NCI-H2081 (cell line): Measurements from ENCODE around the gene TIGD7.

ENCODE experiments used
- DNase-seq, 2 experiments: peaks; one replicate each; lab custom pipeline; 2025; lab: John Stamatoyannopoulos, UW

Gene TIGD7, protein sequence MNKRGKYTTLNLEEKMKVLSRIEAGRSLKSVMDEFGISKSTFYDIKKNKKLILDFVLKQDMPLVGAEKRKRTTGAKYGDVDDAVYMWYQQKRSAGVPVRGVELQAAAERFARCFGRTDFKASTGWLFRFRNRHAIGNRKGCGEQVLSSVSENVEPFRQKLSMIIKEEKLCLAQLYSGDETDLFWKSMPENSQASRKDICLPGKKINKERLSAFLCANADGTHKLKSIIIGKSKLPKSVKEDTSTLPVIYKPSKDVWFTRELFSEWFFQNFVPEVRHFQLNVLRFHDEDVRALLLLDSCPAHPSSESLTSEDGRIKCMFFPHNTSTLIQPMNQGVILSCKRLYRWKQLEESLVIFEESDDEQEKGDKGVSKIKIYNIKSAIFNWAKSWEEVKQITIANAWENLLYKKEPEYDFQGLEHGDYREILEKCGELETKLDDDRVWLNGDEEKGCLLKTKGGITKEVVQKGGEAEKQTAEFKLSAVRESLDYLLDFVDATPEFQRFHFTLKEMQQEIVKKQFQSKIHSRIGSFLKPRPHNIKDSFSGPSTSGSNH

DNA sequence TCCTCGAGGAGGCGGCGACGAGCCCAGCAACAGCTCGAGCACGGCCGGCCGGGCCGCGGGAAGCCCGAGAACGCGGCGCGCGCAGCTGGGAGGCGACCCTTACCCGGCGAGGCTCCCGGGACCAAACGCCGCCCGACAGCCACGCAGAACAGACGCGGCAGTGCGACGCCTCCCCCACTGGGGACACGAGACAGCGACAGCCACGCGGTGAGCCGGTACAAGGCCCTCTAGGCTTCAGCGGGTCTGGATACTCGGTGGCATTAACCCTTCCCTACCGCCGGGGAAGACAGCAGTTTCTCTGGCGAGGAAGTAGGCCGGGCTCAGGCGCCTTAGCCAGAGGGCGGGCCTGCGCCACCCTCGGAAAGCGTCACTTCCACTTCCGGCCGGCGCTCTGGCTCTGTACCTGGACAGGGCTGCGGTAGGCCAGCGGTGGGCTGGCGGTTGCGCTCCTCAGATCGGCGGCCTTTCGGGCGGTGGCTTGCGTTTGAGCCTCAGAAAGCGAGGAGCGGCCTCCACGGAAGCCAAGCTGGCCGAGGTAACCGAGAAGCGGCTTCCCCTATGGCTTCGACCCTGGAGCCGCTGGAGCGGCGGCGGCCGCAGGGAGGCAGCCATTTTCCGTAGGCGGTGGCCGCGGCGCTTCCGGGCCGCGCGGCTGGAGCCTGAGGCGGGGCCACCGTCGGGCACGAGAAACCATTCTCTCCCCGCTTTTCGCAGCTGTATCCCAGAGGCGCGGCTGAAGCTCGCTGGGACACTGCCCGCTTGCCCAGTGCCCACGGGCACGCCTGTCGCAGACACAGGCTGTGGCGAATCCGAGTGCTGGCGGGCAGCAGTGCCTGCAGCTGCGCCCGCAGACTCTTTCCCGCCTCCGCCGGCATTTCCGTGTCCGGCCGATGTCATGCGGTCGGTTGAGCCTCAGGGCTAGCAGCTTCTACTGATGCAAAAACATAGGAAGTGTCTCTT is at the start of gene TIGD7, which contains the start of gene ZNF75A:
TSS of gene TIGD7 (minus strand) at position 322 of the 960 bp plus-strand sequence. CDS start 4,816 bp downstream, outside the sequence.
TSS of gene ZNF75A (plus strand) at position 389 of the 960 bp plus-strand sequence. CDS start 2,932 bp downstream, outside the sequence.
- DNase-seq: peak; percentile 85 to 91

DNA sequence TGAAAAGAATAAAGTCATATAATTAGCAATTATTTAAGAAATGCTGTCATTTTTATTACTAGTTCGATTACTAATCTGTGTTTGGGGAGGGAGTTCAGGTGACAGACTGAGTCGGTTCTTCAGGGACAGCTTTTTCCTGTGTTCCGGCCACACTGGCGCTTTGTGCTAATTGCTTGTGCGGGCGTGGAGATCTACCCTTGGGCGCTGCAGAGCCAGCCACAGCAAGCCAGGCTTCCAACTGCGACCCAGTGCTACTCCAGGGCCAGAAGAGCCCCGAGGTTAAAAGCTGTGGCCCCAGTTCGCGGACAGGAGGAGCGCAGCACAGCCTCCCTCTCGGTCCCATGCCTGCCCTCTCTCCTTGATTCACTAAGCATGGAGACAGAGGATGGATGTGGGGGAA is 43.9 kb upstream of the TIGD7 start:
- DNase-seq: no peak

DNA sequence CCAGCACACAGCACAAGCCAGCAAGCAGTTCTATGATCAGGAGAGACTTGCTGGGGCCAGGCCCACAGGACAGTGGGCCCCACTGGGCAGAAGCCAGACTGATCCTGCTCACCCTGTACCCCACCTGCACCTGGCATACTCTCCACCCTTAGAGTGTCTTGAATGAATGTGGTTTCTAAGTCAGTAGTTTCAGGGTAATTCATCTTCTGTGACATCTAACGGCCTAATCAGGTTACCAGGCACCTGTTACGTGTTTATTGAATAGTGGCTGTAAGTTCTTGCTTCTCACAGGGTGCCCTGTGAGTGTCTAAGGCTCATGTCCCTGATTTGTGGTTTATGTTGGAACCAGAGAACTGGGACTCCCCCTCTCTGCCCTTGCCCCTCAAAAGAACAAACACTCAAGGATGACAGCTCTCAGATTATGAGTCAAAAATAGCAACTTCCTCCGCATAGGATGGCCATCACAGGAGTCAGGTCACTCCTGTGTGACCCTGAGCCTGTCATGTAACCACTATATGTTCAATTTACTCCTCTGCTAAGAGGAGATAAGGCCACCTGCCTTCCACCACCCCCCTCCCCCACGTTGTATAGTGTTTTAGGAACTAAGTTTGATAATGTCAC is 43.4 kb upstream of the TIGD7 start:
- no peak for DNase-seq

DNA sequence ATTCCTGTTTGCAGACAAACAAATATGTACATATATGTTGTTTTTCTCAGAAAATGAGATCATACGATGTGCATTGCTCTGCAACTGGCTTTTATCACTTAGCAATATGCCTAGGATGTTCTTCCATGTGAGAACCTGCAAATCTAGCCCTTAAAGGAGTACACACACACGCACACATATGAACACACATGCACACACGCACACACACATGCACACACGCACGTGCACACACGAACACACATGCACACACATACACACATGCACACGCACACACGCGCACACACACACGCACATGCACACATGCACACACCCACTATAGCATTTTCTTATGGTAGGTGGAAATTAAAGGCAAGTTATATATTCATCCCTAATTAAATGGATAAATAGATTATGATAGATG is 42.4 kb upstream of the TIGD7 start:
- no peak for DNase-seq

DNA sequence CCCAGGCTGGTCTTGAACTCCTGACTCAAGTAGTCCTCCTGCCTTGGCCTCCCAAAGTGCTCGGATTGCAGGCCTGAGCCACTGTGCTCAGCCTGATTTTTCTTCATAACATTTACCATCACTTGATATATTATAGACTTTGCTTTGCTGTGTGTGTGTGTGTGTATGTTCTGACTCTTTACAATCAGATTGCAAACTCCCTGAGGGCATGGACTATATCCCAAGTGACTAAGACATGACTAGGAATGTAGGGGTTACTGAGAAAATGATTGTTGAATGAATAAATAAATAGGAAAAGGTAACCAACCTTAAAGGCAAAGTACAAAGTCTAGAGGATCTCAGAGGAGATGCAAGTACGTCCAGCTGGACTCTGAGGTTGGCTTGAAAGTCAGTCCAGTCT is 40.8 kb upstream of the TIGD7 start:
- DNase-seq: no peak

DNA sequence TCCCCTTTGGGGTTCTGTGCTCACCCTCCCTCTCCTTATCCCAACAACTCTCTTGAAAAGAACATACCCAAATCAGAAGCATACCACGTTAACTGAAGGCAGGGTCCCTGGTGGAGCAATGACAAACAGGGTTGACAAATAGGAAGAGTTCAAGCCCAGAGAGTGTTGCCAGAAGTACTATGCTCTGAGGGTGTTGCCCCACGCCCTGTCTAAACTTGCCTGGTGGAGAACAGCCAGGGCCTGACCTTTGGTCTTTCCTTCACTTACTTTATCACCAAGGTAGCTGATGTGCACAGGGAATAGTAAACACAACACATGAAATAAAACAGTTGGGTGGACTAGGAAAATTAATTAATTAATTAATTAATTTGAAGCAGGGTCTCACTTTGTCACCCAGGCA is 23.4 kb upstream of the TIGD7 start:
- DNase-seq: no peak

DNA sequence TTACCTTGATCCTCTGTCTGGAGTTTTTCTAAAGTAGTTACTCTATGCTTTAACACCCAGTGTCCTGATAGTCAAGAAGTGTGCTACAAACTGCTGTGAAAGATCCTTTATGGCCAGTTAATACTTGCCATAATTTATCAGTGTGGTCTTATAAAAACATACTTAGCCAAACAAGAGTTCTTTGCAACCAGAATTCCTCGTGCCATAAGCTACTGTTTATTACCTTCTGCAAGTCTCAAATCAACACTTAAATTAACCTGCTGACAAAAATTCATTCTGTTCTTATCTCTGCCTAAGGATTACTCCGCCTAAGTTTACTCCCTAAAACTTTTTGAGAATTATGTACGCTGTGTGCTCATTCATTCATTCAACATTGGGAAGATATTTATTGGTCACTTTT is 22.9 kb upstream of the TIGD7 start:
- DNase-seq: no peak

DNA sequence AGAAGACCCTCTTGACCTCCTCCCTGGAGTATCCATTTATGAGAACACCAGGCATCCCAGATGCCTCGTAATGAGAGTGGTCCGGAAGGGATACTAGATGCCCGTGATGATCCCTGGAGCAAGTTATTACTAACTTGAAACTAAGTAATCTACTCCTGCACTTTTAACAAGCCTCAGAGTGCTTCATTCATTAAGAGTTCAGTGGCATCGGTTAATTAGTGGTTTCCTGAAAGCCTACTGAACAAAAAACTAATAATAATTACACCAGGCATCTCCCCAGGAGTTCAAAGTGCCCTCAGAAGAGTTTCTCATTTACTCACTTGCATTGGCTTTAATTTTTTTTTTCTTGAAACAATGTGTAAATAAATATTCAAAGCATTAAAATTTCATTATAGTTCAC is 22.3 kb upstream of the TIGD7 start:
- no peak for DNase-seq

DNA sequence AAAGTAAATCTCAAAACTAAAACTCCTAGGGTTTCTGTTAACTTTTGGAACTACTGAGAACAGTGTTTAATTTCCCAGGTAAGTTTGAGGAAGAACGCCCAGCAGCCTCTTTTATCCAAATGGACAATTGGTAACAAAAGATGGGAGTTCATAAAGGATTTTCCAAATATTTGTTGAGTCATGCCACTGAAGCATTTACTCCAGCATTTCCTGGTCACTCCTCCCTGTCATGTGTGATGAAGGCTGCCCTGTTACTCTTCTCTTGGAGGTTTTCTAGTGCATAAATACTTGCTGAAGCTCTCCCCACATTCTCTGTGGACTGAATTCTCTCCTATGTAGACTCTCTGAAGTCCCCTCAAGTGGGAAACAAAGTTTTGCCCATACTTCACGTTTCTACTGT is 16.6 kb upstream of the TIGD7 start:
- no peak for DNase-seq

DNA sequence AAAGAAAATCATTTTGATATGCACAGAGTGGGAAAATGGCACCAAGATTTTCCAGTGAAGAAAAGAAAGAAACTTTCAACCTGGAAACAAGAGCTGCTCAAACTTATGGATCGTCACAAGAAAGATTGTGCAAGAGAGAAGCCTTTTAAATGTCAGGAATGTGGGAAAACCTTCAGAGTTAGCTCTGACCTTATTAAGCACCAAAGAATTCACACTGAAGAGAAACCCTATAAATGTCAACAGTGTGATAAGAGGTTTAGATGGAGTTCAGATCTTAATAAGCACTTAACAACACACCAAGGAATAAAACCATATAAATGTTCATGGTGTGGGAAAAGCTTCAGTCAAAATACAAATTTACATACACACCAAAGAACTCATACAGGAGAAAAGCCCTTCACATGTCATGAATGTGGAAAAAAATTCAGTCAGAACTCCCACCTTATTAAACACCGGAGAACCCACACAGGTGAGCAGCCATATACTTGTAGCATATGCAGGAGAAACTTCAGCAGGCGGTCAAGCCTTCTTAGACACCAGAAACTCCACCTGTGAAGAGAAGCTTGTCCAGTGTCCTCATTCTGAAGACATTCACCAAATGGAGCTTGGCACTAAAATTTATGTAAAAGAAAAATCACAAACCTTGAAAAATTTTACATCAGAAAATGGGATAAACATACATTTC is 12.2 kb upstream of the TIGD7 start:
- DNase-seq: no peak

DNA sequence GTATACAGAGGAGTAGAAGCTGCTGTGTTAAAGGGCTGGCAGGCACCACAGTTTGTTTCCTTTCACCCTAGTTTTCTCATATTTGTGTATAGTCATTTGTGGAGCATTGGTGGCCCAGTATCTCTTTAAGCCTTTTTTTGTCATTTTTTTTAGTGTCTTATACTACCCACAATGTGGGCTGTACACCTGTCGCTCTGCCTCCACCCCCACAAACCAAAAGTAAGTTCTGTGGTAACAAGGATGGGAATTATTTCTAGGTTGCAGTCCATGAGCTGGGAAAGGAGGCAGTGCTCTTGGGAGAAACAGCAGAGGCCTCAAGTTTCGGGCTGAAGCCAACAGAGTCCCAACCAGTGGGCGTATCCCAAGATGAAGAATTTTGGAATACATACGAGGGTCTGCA is 6.3 kb upstream of the TIGD7 start:
- no peak for DNase-seq

DNA sequence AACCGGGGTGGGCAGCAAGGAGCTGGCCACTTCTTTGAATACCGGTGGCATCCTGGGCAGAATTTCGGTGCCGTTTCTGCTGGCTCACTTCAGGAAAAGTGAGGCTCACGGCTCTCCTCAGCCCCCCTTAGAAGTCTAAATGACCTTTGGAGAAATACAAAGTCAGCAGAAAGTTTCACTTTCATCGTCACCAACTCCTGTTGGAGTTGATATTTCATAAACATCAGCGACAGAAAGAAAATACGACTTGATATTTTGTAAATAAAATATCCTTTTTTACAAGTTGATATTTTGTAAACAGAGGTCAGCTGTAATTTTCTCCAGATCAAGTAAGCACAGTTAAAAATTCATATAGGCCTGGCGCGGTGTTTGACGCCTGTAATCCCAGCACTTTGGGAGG is 848 bp upstream of the TIGD7 start:
- DNase-seq: no peak

DNA sequence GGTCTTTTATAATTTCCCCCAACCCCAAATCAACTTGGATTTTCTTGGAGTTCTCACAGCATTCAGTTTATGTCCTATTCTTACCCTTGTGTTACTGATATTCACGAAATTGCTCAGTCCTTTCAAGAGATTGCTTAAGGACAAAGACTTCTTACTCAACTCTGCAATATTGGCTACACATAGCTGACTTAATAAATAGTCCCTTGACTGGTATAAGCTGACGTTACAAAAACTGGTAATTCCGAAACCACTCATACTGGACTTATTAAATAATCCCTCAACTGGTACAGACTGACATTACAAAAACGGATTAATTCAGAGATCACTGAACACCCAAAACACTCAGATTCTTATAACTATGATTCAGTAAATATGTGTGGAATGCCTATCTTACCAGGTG is 860 bp downstream of the TIGD7 start:
- no peak for DNase-seq

DNA sequence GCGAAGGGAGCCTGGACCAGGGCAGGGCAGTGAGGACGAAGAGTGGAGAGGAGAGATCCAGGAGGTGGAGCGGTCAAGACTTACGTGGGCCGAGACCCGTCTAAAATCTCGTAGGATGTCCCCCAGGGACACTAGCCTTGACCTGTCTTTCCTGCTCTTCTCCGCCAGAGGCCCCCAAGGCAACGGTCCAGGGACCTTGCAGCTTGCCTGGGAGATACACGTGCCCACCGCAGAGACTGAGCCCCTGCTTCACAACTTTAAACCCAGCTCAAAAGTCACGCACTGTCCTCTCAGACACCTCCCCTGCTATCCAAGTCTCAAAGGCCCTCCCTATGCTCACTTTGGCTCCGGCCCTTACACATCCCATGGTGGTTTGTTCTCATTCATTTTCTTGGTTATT is 9.4 kb downstream of the TIGD7 start:
- no peak for DNase-seq

DNA sequence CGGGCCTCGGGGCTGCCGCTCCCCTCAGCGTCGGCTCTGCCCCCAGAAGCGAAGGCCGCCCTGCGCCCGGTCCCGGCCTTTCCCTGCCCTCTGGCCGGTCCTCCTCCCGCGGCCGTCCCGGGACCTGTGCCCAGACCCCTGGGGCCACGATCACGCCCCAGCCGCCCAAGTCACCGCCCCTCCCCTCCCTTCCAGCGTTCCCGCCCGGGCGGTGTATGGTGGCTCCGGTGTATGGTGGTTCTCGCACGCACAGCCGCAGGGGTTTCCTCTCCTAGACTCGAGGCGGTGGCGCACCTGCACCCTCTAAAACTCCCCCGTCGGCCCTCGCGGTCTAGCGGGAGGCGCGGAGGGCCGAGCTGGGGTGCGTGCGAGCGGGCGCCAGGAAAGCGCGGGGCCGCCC is 10.0 kb downstream of the TIGD7 start:
- DNase-seq: no peak

DNA sequence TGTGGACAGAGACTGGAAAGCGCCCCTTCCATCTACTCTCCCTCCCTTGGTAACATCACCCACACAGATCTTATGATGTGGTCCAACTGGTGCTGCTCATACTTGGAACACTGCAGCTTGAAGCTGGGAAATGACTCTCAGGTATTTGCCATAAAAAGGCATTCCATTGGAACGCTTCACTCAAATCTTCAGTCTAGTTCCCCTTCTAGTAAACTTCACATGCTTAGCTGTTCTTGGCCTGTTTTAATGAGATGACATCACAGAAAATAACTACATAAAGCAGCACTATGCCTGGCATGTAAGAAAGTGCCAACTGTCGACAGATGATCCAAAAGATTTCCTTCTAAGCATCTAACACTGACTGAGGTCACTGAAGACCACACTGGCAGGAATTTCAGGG is 12.6 kb downstream of the TIGD7 start:
- DNase-seq: no peak

DNA sequence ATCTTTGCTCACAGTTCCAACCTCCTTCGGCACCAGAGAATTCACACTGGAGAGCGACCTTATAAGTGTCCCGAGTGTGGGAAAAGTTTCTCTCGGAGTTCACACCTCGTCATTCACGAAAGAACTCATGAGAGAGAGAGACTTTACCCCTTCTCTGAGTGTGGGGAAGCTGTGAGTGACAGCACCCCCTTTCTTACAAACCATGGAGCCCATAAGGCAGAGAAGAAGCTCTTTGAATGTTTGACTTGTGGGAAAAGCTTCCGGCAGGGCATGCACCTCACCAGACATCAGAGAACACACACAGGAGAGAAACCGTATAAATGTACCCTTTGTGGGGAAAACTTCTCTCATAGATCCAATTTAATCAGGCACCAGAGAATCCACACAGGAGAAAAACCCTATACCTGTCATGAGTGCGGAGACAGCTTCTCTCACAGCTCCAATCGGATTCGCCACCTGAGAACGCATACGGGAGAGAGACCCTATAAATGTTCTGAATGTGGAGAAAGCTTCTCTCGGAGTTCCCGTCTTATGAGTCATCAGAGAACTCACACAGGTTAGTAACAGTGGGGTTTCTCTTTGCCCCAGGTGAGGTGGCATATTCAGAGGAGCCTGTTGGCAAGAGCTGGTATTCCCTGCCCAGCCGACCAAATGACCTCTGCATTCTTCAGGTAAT is 15.1 kb downstream of the TIGD7 start:
- no peak for DNase-seq

DNA sequence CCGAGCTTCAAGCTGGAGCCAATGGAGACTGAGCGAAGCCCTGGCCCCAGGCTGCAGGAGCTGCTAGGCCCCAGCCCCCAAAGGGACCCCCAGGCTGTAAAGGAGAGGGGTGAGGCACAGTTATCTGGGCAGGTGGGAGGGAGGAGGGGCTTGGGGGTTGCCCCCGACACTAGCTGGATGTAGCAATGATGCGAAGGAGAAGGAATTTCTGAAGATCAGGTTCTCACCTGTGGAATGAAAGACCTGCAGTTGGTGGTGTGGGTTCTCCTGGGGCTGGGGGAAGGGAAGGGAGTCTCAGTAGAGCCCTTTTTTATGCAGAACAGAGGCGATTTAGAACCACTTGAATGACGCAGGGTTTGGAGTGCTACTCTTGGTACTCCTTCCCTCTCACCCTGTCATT is 20.1 kb downstream of the TIGD7 start:
- DNase-seq: no peak

DNA sequence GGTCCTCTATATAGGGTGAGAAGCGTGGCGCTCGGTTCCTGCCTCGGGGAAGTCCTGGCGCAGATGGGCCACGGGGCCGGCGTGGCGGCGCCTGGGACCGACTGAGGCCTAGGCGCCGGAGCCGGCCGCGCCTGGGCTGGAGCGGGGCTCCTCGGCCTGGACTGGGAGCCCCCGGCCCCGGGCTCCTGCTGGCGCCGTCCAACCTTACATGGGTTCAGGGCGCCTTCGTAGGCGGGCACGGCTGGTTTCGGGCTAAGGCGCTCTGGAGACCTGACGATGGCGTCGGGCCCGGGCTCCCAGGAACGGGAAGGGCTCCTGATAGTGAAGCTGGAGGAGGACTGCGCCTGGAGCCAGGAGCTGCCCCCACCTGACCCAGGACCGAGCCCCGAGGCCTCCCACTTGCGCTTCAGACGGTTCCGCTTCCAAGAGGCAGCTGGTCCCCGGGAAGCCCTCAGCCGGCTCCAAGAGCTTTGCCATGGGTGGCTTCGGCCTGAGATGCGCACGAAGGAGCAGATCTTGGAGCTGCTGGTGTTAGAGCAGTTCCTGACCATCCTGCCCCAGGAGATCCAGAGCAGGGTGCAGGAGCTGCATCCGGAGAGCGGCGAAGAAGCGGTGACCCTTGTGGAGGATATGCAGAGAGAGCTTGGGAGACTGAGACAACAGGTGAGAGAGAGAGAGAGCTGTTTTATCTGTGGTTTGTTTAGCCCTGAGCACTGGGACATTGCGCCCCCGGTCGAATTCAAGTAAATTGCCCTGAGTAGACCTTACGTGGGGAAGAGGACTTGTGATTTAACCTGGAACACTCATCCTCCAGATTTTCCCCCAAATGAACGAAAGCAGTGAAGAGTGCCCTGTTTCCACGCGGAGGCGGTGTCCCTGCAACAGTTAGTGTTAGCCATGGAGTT is 21.4 kb downstream of the TIGD7 start:
- DNase-seq: no peak
